Activated T-cell treated with anti-CD3 and anti-CD28 coated beads, Interleukin-2, amount 50 U/mL, for 1 hour (primary cell): ENCODE measurements around the gene KLHL10.

Source experiments
- DNase-seq: peaks from one replicate; pipeline ENCODE4 v3.0.0-alpha.2; 2020

Gene KLHL10

DNA sequence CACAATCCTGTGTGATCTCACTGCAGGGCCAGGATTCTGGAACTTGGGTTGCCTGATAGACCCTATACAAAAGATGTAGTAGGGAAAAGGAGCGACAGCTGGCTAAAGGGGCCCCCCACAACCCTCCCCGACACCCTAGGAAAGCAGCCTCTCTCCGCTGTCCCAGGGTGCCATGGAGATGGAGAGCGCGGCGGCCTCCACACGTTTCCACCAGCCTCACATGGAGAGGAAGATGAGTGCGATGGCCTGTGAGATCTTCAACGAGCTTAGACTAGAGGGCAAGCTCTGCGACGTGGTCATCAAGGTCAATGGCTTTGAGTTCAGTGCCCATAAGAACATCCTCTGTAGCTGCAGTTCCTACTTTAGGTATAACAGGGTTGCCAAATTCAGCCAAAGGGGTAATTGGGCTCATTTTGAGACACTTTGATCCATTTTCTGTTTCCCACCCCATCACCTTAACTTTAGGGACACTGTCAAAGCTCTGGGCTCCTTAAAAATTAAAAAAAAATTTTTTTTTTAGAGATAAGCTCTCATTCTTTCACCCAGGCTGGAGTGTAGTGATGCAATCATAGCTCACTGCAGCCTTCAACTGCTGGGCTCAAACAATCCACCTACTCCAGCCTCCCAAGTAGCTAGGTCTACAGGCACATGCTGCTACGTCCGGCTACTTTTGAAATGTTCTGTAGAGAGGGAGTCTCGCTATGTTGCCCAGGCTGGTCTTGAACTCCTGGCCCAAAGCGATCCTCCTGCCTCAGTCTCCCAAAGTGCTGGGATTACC, at the start of gene KLHL10:
Gene KLHL10, plus strand, starts transcription at position 65 of the 778 bp plus-strand sequence. Its CDS starts 108 bp downstream, at position 173.
- no peak for DNase-seq

DNA sequence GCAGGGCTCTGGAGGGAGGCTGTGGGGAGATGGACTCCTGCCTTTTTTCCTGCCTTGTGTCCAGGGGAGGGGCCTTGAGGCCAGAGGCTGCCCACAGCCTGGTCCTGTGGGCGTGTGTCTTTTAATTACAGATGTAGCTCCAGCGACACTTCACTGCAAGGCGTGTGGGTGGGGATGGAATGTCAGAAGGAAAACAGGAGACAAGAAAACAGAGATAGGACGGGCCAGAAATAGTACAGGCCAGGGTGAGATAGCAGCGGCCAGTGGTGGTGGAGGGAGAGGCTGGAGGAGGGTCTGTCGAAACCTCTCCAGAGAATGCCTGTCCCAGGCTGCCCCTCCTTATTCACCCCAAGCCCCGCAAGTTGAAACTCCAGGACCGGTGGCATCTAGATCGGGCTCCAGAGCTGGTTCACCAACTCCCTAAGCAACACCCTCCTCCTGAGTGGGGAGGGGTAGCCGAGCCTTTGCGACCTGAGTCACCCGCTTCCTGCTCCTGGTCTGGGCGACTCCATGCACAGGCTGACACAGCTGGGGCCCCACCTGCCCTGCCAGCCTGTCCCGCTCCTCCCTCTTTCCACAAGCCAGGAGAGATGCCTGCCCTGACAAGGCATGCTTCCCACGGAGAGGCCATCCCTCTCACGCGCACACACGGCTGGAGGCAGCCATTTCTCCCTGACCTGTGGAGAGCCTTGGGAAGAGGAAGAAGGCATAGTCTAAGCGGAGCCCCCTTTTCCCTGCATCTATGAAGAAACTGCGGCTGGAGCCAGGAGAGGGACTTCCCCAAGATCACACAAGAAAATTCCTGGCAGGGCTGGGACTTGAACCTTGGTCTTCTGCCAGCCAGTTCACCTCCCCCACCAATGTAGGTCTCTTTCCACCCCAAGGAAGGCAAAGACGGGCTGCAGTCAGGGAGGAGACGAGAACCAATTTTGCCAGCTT, 44.5 kb upstream of the KLHL10 start:
- DNase-seq: no peak

GRCh38 chr17:41793784-41794539, 43.7 kb upstream of the KLHL10 start:
- DNase-seq: no peak

GRCh38 chr17:41794540-41794975, 43.1 kb upstream of the KLHL10 start:
- no peak for DNase-seq

GRCh38 chr17:41796121-41796895, 41.3 kb upstream of the KLHL10 start:
- DNase-seq: no peak

GRCh38 chr17:41797377-41797776, 40.2 kb upstream of the KLHL10 start:
- DNase-seq: no peak

DNA sequence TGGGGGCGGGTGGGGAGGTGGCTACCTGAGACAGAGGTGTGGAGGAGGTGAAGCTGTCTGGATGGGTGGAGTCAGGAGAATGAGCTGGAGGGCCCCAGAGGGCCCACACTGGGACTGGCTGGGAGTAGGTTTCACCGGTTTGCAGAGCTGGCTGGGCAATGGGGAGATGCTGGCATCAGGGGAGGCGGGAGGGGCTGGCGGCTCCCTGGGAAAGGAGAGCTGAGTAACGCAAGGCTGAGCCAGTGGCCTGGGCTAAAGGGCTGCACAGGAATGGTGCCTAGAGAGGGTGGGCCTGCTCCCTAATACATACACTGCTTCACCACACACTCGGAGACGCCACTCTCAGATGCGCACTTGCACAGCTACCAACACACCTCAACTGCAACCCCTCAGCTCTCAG, 38.3 kb upstream of the KLHL10 start:
- no peak for DNase-seq

DNA sequence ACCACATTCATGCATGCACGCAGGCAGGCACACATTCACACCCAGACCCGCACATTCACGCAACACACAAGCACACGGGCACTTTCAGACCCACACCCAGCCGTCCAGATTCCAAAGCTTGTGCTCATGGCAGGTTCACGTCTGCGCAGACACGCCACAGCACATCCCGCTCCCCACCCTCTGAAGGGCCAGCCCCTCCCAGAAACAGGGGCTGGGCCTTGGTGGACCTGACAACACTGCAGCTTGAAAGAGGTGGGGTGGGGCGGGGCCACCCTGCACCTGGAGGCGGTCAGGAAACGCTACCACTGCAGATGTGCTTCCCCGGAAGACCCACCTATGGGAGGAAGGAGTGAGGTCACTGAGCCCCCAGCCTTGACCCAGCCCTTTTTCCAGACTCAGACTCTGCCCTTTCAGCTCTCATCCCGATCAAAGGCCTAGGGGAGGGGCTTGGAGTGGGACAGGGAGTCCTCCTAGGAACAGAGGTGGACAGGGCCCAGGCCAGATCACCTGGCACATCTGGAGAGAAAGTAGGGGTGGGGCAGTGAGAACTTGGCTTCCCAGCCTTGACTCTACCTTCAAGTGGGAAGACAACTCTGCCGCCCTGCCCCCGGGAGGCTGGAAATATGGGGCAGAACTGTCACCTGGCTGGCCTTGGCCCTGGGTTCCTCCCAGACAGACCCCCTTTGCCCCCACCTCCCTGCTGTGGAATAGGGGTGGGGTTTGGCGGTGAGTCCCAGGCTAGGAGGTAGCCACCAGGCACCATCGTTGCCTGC, 36.8 kb upstream of the KLHL10 start:
- no peak for DNase-seq

DNA sequence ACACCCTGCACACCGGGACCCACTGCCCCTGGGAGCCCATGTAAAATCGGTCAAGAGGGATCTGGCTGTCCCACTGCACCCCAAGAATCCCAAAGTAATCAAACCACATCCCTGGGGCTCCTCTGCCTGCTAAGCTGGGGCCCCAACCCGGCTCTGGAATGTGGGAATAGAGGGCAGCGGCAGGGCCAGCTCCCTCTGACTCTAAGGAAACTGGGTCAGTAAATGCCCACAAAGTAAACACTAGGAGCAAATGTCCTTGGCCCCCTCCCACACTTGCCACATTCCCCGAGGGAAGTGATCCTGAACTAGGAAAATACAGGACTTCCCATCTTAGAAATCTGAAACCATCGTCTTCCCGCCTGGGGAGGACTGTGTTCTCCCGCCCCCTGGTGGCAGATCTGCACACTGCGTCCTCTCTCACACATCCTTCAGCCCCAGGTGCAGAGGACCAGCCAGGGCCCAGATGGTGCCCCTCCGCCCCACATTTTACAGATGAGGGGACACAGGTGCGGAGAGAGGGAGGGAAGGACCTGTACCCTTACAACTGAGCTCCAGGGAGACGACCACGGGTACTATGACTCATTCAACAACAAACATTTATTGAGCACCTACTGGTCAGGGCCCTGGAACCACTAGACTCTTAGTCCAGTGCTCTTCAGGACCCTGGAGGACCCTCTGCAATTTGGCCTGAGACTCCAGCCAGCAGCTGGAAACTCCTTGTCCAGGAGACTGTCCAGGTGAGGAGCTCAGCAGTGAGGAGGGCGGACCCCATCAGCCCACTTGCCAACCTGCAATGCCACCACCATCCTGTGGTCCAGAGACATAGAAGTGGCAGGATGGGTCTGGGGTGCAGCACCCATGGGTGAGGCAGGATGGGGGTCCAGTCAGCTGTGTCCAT, 36.0 kb upstream of the KLHL10 start:
- DNase-seq: peak; percentile 80

GRCh38 chr17:41803049-41804020, 34.3 kb upstream of the KLHL10 start:
- no peak for DNase-seq

DNA sequence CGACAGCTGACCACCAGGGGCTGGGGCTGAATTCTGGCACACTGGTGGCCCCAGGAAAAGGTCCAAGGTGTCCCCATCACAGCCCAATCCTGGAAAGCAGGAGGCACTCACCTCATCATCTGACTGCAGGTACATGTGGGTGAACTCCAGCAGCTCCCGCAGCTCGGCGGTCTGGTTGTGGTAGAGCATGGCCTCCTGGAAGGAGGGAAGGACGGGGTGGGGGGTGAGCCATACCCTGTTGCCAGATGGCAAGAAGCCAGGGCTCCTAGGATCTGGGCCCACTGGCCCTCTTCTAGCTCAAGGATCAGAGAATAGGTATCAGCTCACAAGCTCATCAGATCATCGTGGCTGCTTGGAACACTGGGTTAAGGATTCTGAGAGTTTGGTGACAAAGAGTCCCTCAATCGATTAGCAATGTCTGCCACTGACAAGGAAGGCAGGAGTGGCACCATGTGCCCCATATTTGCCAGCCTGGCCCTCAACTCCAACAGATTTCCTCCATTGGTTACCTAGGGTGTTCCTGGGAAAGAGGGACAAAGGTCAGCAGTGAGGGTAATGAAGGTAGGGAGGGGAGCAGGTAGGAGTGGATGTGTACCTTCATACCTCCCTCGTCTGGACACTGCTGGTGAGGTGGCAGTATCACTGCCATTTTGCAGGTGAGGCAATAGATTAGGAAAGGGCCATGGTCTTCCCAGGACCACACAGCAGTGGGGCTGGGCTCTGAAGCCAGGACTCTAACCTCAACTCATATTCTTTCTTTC, 30.8 kb upstream of the KLHL10 start:
- no peak for DNase-seq

GRCh38 chr17:41810659-41811548, 26.7 kb upstream of the KLHL10 start:
- no peak for DNase-seq

DNA sequence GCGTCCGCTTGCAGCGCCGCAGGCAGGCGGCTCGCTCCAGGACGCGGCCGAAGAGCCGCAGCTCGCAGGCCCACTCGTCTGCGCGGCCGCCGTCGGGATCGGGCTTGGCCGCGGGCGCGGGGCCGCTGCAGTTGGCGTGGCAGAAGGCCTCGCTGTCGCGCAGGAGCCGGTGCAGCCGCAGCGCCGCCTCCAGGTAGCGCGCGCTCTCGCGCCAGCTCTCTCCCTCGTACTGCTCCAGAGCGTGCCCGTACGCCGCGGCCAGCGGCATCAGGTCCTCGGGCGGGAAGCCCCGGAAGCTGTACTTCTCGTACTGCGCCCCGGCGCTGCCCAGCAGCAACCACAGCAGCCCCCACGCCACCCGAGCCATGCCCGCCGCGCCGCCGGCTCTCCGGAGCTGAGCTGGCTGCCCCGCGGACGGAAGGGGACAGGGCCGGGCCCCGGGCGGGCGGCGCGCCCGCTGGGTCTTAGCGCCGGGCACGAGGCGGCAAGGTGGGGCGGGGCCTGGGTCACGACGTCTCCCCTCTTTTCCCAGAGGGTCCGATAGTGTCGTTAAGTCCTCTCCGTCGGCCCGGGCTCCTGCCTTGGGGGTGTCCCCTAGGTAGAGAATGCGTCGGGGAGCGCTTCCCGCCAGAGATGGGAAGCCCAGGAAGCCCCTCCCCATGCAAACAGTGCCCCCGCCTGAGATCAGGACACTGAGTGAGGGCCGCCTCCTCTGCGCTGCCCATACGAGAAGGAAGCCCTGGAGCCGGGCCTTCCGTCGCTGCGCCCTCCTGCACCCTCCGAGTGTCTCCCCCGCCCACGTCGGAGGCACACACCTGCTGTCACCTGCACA, 25.9 kb upstream of the KLHL10 start, which contains the start of gene P3H4:
Gene P3H4, minus strand, starts transcription at position 401 of the 832 bp plus-strand sequence. Its CDS starts 34 bp downstream, at position 367.
- DNase-seq: peak; percentile 86

GRCh38 chr17:41812381-41813151, 25.1 kb upstream of the KLHL10 start, which contains the start of gene FKBP10:
TSS of gene FKBP10 (plus strand) at chr17:41813004. CDS start at chr17:41813035, 31 bp downstream.
- peak; percentile 57 for DNase-seq

DNA sequence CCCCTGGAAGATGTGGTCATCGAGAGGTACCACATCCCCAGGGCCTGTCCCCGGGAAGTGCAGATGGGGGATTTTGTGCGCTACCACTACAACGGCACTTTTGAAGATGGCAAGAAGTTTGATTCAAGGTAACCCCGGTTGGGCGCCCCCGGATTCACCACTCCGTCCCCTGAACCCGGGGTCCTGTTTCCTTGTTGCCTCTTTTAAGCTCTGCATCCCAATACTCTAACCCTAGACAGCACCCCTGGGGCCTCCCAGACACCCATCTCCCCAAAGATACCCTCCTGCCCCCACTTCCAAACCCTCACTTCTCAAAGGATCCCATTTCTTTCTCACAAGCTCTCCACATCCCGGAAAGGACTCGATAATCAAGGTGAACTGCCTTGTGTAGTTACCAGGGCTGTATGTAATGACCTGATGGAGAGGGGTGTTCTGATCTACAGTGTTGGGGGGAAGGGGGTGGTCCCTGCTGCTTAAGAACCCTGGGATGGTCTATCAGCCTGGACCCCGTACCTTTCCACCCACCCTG, 24.4 kb upstream of the KLHL10 start:
- DNase-seq: no peak
